GM21825 (cell line): Measurements from ENCODE around the gene KLHL4.
"Not testable (repeated sequence)": the region's sequence is repeated elsewhere in the genome, so short reads cannot be mapped to it uniquely, and the experiment has no call there.

Source experiments
- ATAC-seq: cut with Tn5 transposase; IDR thresholded peaks from one replicate; pipeline ENCODE4 v1.9.1; 2021; ENCODE audit warnings: mild to moderate bottlenecking, moderate library complexity; ENCODE audit not compliant: unreplicated experiment

The KLHL4 gene, protein sequence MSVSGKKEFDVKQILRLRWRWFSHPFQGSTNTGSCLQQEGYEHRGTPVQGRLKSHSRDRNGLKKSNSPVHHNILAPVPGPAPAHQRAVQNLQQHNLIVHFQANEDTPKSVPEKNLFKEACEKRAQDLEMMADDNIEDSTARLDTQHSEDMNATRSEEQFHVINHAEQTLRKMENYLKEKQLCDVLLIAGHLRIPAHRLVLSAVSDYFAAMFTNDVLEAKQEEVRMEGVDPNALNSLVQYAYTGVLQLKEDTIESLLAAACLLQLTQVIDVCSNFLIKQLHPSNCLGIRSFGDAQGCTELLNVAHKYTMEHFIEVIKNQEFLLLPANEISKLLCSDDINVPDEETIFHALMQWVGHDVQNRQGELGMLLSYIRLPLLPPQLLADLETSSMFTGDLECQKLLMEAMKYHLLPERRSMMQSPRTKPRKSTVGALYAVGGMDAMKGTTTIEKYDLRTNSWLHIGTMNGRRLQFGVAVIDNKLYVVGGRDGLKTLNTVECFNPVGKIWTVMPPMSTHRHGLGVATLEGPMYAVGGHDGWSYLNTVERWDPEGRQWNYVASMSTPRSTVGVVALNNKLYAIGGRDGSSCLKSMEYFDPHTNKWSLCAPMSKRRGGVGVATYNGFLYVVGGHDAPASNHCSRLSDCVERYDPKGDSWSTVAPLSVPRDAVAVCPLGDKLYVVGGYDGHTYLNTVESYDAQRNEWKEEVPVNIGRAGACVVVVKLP

DNA sequence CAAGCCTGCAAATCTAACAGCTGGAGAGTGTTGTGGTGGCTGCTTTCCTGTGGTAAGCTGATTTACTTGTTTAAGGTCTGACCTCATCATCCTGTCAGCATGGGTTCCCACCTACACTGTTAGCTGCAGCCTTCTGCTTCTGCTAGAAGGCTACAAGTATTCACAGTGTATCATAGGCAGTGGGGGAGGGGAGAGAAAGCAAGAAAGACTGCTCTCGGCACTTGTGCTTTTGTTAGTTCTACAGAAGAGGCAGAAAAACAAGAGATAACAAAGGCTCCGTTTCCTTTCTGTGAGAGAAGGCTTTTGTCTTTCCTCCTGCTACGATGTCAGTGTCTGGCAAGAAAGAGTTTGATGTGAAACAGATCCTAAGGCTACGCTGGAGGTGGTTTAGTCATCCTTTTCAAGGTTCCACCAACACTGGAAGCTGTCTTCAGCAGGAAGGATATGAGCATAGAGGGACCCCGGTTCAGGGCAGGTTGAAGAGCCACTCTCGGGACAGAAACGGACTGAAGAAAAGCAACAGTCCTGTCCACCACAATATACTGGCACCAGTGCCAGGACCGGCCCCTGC lies at the start of gene KLHL4:
Gene KLHL4, plus strand, starts transcription at position 232 of the 571 bp plus-strand sequence. Its CDS starts 92 bp downstream, at position 324.
- no peak for ATAC-seq

DNA sequence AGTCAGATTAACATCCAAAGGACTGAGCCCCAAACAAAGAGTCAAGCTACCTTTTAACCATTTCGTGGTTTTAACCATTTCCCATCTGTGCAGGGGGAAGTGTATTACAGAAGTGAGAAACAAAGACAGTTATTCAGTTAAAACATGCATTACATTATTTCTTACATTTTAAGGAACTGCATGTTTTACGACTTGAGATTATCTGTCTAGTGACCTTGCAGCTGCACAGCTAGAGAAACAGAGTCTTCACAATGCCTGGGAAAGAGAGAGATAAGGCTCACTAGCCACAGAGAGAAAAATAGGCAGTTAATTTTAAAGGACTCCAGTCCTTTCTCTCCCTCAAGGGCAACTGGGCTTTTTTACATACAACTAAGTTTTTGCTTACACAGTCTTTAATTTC lies 48.7 kb upstream of the KLHL4 start:
- no peak for ATAC-seq

GRCh38 chrX:87475793-87476192 lies 41.8 kb upstream of the KLHL4 start:
- ATAC-seq = no peak

DNA sequence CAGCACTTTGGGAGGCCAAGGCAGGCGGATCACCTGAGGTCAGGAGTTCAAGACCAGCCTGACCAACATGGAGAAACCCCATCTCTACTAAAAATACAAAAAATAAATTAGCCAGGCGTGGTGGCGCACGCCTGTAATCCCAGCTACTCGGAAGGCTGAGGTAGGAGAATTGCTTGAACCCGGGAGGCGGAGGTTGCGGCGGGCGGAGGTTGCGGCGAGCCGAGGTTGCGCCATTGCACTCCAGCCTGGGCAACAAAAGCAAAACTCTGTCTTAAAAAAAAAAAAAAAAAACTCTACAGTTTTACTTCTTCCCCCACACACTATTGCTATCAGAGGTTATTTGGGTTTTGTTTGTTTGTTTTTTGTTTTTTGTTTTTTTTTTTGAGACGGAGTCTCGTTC lies 38.9 kb upstream of the KLHL4 start:
- ATAC-seq = not testable (repeated sequence)

DNA sequence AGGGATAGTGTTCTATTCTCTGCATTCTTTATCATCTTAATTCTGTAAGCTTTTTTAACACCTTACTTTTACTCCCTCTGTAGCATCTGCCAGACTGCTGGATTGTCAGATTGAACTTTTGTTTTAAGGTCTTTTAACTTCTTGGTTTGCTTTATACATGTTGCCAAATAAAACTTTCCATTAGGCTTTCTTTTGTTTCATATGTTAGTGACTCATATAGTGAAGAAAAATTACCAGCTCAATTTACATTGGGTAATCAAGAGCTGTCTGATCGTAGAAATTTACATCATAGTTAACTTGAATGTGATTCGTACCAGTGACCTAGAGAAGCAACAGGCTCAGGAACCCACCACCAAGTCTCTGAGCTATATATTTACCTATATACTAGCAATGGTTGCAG lies 28.5 kb upstream of the KLHL4 start:
- no peak for ATAC-seq

DNA sequence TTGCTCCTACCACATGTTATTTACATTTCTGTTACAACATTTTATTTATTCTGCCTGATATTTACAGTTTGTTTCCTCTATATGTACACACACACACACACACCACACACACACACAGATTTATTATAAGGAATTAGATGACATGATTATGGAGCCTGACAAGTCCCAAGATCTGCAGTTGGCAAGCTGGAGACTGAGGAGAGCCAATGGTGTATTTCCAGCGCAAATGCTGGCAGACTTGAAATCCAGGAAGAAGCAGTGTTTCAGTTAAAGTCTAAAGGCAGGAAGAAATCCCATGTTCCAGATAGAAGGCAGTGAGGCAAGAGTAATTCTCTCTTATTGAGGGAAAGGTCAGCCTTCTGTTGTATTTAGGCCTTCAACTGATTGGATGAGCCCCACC lies 1.8 kb upstream of the KLHL4 start:
- ATAC-seq = no peak

DNA sequence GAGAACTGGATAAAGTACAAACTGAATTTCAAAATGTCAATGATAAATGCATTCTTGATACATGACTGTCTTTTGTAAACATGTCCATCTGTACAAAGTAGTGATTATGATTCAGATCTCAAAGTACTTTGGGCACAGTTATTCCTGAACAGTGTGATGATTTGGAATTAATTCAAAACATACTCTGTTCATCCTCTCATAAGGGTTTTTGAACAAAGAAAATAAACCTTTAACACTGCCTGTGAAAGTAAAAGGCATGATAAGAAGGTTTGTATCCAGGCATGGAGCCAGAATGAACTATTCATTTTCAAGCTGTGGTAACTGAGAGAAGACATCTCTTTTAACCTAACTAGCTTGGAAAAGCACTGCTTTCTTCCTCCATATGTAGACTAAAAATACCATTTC lies 883 bp upstream of the KLHL4 start:
- ATAC-seq = no peak

DNA sequence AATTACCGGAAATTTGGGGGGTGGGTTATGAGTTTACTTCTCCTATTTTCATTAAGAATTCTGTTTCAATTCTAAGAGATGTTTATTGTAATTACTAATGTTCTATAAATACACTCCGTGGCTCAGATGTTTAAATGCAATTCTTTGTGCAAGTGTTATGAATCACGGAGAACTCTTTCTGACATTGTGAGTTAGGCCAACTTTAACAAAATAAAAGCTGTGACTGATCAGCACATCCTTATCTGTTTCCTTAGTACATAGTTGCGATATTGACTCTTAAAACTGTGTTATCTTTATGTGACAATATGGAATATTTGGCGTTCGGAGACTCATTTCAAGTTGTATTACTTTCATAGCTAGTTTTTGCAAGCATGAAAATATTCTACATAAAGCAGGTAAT lies 902 bp downstream of the KLHL4 start:
- no peak for ATAC-seq

DNA sequence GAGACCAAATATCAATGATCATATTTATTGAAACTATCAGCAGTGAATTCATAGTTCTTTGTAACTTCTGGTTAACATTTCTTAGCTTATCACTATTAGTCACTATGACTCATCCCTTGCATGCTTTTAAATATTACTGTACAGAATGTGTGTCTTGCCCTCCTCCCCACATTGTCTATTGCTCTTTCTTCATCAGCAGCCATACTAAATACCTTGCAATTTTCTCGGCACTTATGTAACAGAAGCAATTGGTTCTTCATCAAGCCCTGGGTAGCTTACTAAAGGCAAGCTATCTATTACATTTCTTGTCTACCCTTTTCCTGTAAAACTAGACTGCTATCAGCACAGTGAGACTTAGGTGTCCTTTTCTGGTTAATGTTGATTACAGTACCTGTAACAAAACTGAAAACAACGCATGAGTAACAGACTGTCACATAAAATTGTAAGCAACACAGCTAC lies 8.2 kb downstream of the KLHL4 start:
- ATAC-seq = no peak

DNA sequence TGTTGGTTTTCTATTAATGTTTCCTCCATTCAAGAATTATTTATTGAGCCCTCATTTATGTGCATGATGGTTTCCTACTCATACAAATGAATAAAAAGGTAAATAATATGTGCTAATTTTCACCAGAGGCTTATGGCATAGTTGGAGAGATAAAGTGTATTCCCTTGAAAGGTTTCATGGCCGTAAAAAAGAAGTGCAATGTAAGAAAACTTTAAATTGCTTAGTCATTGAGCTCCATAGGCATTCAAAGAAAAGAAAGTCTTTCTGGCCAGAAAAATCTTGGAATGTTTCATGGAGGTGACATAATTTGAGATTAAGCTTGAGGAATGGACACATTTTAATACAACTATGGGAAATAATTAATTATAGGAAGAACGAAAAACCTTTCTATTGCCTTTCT lies 8.7 kb downstream of the KLHL4 start:
- ATAC-seq = no peak

DNA sequence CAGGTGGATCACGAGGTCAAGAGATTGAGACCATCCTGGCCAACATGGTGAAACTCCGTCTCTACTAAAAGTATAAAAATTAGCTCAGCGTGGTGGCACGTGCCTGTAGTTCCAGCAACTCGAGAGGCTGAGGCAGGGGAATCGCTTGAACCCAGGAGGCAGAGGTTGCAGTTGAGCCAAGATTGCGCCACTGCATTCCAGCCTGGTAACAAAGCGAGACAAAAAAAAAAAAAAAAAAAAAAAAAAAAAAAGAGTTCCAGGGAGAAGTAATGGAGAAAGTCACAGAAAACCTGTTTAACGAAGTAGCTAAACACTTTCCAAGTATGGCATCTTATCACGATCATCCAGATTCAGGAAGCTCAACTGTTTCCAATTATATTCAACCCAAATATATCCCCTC lies 10.9 kb downstream of the KLHL4 start:
- no peak for ATAC-seq

GRCh38 chrX:87571964-87572363 lies 54.4 kb downstream of the KLHL4 start:
- no peak for ATAC-seq

- no peak for ATAC-seq
Observed at GRCh38 chrX:87572901-87573300, 55.3 kb downstream of the KLHL4 start.

GRCh38 chrX:87578978-87579377 lies 61.4 kb downstream of the KLHL4 start:
- ATAC-seq = no peak

DNA sequence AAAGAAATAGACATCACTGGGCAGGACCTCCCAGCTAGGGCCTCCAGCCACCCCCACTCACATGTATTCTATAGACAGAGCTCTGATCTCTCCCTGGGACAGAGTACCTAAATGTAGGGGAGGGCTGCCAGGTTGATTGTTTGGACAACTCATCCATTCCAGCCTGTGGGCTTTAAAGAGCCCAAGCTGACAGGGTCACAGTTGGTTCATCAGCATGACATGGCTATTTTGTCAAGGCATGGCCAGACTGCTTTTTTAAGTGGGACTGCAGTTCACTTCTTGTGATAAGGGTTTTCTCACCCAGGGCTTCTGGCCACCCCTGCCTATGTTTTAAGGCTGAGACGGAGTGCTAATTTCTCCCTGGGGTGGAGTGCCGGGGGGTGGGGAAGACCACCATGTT lies 63.3 kb downstream of the KLHL4 start:
- ATAC-seq = no peak

- ATAC-seq = no peak
Observed at GRCh38 chrX:87582453-87582852, 64.9 kb downstream of the KLHL4 start.

DNA sequence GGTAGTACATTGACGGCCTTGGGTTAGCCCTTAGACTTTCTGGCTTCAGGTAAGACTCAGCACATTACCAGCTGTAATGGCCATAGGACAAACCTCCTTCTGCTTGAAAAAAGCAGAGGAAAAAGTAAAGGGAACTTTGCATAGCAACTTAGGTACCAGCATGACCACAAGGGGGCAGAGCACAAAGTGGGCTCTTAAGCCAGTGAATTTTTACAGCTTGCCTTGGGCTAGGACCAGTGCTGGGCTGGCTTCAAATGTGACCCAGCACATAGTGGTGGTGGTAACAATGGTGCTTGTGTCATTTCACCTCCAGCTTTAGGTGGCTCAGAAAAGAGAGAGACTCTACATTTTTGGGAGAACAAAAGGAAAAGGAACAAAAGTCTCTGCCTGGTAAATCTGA lies 66.1 kb downstream of the KLHL4 start:
- ATAC-seq = no peak

DNA sequence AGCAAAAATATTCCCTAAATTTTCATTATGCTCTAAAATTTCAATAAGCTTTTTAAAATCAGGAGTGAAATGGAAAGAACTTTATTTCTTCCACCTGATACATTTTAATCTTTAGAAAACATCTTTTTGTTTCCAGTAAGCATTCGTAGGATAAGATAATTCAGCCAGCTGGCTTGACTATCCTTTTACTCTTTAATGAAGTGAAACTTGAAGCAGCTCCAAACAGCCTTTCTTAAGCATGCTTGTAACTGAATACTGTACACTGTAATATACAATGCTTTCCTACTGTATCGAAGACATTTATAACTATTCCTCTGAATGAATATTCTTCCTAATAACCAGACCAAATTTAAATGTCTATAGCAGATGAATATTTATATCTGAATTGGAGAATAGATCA lies 98.8 kb downstream of the KLHL4 start:
- ATAC-seq = no peak

GRCh38 chrX:87621697-87622096 lies 104.1 kb downstream of the KLHL4 start:
- no peak for ATAC-seq

DNA sequence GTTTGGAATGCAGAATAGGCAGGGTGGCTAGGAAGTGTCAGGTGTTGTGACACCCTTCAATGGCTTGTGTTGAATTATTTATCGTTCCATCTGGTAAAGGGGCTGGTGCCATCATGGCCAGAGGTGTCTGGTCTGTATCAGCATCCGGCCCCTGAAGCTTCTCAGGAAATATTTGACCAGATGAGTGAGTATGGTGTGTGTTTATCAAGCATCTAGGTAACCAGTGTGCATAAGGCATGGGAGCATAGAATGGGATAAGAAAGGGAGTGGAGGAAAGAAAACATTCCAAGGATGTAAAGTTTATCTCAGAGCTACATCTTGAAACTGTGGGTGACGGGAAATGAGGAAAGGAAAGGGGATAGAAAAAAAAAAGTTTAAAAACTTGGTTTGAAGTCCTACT lies 109.4 kb downstream of the KLHL4 start:
- no peak for ATAC-seq

GRCh38 chrX:87634361-87634760 lies 116.8 kb downstream of the KLHL4 start:
- no peak for ATAC-seq

GRCh38 chrX:87636533-87636932 lies 118.9 kb downstream of the KLHL4 start:
- ATAC-seq = no peak
